Glutamatergic neuron (in vitro differentiated cells): Measurements from ENCODE around the gene POLR1G. TPM values are rescaled to one million over a fixed set of nuclear protein-coding genes. Genes with fewer than 3 reads are reported as not detected.

ENCODE experiments used
- DNase-seq: peaks from one replicate; pipeline ENCODE4 v3.0.0; 2022
- H3K27ac Mint-ChIP-seq: one replicate; pipeline ENCODE4 v1.8.0; 2020; ENCODE audit warnings: mild to moderate bottlenecking, mixed read lengths, inconsistent platforms; ENCODE audit not compliant: unreplicated experiment
- H3K27me3 Mint-ChIP-seq: one replicate; pipeline ENCODE4 v1.8.0; 2020; ENCODE audit warnings: mild to moderate bottlenecking, moderate library complexity, mixed read lengths, inconsistent platforms; ENCODE audit not compliant: unreplicated experiment
- H3K36me3 Mint-ChIP-seq: one replicate; pipeline ENCODE4 v1.8.0; 2020; ENCODE audit warnings: mild to moderate bottlenecking, mixed read lengths, inconsistent platforms; ENCODE audit not compliant: unreplicated experiment
- H3K4me1 Mint-ChIP-seq: one replicate; pipeline ENCODE4 v1.8.0; 2020; ENCODE audit warnings: mild to moderate bottlenecking, low read depth, mixed read lengths, inconsistent platforms; ENCODE audit not compliant: unreplicated experiment
- H3K4me3 Mint-ChIP-seq: one replicate; pipeline ENCODE4 v1.8.0; 2020; ENCODE audit warnings: mild to moderate bottlenecking, mixed read lengths, inconsistent platforms; ENCODE audit not compliant: unreplicated experiment
- H3K9me3 Mint-ChIP-seq: one replicate; pipeline ENCODE4 v1.8.0; 2020; ENCODE audit warnings: mild to moderate bottlenecking, moderate library complexity, mixed read lengths, inconsistent platforms; ENCODE audit not compliant: unreplicated experiment
- long read RNA-seq: library from polyadenylated mRNA; unstranded; transcript quantifications from one replicate; pipeline ENCODE4 v2.0.0, GENCODE V29; 2020; ENCODE audit not compliant: unreplicated experiment
- total RNA-seq: library from RNA; stranded (reverse); fragmentation: NEBNext Ultra II Directional; extraction: Animal tissue kit (Norgen Biotek cat#: 25700); gene quantifications from one replicate; pipeline ENCODE4 v1.2.1, GENCODE V29; 2021; ENCODE audit not compliant: unreplicated experiment
- TF ChIP-seq, protein P1 (sequence below): fragments of 200-600 bp; sonication (generic); IDR thresholded peaks from one replicate; pipeline ENCODE4 v1.5.0; 2021; ENCODE audit not compliant: partially characterized antibody, unreplicated experiment

Gene POLR1G, protein sequence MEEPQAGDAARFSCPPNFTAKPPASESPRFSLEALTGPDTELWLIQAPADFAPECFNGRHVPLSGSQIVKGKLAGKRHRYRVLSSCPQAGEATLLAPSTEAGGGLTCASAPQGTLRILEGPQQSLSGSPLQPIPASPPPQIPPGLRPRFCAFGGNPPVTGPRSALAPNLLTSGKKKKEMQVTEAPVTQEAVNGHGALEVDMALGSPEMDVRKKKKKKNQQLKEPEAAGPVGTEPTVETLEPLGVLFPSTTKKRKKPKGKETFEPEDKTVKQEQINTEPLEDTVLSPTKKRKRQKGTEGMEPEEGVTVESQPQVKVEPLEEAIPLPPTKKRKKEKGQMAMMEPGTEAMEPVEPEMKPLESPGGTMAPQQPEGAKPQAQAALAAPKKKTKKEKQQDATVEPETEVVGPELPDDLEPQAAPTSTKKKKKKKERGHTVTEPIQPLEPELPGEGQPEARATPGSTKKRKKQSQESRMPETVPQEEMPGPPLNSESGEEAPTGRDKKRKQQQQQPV
- total RNA-seq = 4.3 TPM
- long read RNA-seq, transcript CD3EAP-201 (3 exons, 3,286 nt) = major isoform, 6 of 10 reads
- long read RNA-seq, partial matches to known transcripts = 0 of 10 reads
- long read RNA-seq, other reads (novel, unspliced or antisense) = 2 of 10 reads

DNA sequence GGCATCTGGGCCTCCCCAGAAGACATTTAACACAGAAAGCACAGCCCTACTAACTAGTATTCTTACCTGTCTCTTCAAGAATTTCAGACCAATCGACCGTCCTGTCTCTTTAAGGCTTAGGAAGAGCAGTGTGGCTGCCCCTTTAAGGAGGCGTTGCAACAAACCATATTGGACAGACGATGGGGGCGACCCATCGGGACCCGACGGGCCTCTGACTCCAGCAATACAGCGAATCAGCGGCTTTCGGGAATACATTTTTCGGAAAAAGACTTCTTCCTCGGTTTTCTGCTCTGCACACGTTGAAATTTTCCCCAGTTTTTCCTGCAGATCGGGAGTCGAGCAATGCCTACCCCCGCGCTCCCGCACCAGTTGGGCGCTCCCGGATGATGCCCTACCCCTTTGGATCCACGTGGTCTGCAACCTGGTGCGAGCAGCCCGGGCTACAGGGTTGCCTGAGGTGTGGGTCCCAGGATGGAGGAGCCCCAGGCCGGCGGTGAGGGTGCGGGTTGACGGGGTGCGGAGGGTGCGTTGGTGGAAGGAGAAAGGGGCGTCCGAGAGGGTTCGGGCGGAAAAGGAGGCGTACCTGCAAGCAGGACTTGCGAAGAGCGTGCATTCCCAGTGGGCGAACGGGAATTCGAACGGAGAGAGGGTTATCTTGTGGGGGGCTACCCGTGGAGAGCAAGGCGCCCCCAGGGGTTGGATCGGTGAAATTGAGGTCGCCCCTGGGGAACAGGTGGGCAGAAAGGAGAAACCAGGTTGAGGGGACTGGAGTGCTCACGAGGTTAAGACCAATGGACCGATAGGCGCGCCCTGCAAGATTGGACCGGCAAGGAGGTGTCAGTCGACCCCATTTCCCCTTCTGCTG, at the start of gene POLR1G:
Gene POLR1G, plus strand, starts transcription at position 419 of the 865 bp plus-strand sequence. Its CDS starts 53 bp downstream, at position 472.
- TF ChIP-seq, protein P1, sequence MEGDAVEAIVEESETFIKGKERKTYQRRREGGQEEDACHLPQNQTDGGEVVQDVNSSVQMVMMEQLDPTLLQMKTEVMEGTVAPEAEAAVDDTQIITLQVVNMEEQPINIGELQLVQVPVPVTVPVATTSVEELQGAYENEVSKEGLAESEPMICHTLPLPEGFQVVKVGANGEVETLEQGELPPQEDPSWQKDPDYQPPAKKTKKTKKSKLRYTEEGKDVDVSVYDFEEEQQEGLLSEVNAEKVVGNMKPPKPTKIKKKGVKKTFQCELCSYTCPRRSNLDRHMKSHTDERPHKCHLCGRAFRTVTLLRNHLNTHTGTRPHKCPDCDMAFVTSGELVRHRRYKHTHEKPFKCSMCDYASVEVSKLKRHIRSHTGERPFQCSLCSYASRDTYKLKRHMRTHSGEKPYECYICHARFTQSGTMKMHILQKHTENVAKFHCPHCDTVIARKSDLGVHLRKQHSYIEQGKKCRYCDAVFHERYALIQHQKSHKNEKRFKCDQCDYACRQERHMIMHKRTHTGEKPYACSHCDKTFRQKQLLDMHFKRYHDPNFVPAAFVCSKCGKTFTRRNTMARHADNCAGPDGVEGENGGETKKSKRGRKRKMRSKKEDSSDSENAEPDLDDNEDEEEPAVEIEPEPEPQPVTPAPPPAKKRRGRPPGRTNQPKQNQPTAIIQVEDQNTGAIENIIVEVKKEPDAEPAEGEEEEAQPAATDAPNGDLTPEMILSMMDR = peak; percentile 10
- Mint-ChIP-seq H3K9me3 (peaks cover 2% of the 10 kb centered on the region), H3K27me3 (peaks cover 5% of the 10 kb centered on the region)

DNA sequence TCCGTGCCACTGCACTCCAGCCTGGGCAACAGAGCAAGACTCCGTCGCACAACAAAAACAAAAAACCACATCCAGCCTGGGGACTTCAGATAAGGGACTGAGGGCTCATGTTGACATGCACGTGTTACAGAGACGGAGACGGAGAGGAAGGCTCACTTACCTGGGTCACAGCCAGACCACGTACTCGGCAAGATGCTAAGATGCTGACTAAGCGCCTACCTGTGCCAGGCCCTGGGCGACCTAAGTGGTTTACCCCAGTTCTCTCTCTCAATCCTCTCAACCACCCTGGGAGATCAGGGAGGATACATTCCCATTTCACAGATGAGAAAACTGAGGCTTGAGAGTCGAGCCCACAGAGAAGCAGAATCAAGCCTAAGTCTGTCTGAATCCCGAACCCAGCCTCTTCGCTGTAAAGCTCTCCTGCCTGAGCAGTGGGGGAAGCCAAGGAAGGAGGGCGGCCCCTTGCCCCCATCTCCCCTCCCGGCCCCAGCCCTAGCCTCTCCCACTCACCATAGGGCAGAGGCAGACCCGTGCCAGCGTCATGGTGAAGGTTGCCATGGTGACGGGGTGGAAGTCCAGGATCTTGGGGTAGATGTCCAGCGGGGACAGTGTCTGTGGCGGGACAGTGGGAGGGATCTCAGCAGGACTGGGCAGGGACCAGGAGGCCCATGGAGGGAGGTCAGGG, 49.5 kb upstream of the POLR1G start:
- Mint-ChIP-seq H3K4me3 (no peak overlapping the region), H3K9me3 (peaks cover 3% of the 10 kb centered on the region), H3K4me1 (no peaks in the 10 kb centered on the region), H3K27me3 (peaks cover 3% of the 10 kb centered on the region), H3K36me3 (peaks cover 8% of the 10 kb centered on the region), H3K27ac (no peak overlapping the region)
- TF ChIP-seq, protein P1 = no peak
- DNase-seq = no peak

More for the DNA sequence above, at the start of gene POLR1G:
- peaks cover 10% of the 10 kb centered on the region for H3K4me1 Mint-ChIP-seq
- DNase-seq = peak; percentile 79
- H3K27ac Mint-ChIP-seq = peak within 1 kb of the TSS; percentile 99
- H3K4me3 Mint-ChIP-seq = peak within 1 kb of the TSS; percentile 95
- no peaks in the 10 kb centered on the region for H3K36me3 Mint-ChIP-seq

DNA sequence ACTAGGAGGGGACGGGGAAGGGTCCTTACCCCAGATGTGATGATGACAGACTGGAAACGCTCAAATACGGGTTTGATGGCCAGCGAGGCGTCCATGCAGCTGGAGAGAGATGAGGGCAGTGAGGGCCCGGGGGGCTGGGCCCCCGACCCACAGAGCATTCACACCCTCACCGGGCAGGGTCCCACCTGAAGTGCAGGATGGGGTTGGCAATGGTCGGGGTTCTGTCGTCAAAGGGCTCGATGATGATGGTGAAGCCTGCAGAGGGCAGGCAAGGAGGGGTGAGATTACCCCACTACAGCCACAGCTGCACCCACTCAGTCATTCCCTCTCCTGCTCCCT, 49.0 kb upstream of the POLR1G start:
- DNase-seq = no peak
- Mint-ChIP-seq H3K27me3 (peaks cover 2% of the 10 kb centered on the region), H3K27ac (no peak overlapping the region), H3K4me1 (no peaks in the 10 kb centered on the region), H3K4me3 (no peak overlapping the region), H3K9me3 (peaks cover 3% of the 10 kb centered on the region), H3K36me3 (peaks cover 8% of the 10 kb centered on the region)
- TF ChIP-seq, protein P1 = no peak

DNA sequence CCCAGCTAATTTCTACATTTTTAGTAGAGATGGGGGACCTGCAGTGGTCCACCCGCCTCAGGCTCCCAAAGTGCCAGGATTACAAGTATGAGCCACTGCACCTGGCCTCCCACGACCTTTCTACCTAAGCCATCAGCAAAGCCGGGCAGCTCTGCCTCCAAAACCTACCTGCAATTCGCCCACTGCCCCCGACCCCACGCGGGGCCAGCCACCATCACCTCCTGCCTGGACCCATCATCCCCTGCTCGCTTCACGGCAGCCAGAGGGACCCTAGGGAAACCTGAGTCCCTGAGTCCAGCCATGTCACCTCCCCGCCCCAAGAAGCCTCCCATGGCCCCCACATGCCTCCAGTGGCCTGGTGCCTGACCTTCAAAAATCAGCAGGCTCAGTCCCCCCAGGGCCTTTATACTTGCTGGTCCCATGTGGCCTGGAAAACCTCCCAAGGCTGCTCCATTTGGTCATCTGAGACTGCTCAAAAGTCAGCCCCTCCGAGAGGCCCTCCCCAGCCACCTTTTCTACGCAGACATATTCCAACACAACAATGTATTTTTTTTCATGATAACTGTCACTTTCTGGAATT, 48.1 kb upstream of the POLR1G start:
- no peak overlapping the region for H3K27ac Mint-ChIP-seq

More for the DNA sequence above, 48.1 kb upstream of the POLR1G start:
- Mint-ChIP-seq H3K4me3 (no peak overlapping the region), H3K27me3 (no peaks in the 10 kb centered on the region), H3K4me1 (no peaks in the 10 kb centered on the region), H3K36me3 (peaks cover 7% of the 10 kb centered on the region), H3K9me3 (peaks cover 3% of the 10 kb centered on the region)
- TF ChIP-seq, protein P1 = no peak
- DNase-seq = no peak
